HG02973 (cell line): ENCODE measurements around the gene IL17REL.

Experiments
- ATAC-seq: cut with Tn5 transposase; IDR thresholded peaks from one replicate; pipeline ENCODE4 v1.9.1; 2021; ENCODE audit warnings: moderate library complexity; ENCODE audit not compliant: unreplicated experiment

IL17REL gene

DNA sequence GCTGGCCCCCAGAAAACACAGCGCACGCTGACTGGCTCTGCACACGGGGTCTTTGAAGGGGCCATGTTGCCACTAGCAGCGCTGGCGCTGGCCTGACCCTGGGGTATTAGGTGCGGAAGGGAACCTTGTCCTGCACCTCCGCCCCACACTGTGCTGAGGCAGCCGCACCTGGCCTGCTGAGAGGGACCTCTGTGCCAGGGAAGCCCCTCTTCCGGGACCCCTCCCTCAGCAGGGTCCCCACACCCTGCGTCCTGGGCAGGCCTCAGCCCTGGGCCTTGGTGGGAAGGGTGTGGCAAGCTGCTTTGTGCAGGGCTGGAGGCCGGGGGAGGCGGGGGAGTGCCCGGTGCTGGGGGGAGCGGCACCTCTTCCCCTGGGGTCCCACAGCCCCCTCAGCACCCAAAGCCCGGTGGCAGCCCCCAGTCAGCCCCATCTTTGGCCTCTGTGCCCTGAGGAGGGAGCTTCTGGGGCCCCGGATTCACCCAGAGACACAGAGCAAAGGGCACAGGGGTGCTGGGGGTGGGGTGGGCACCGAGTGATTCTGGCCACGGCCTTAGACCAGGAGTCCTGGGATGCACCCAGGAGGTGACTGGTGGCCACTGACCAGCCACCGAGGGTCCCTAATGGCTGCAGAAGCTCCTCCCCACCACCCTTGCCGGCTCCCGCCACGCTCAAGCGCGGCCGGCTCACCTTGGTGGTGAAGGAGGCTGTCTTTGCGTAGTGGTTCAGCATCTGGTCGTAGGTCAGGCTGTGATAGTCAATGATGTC lies 34.1 kb upstream of the IL17REL start:
- no peak for ATAC-seq

- ATAC-seq, result no peak
Measured at GRCh38 chr22:50046019-50046415, 33.5 kb upstream of the IL17REL start.

DNA sequence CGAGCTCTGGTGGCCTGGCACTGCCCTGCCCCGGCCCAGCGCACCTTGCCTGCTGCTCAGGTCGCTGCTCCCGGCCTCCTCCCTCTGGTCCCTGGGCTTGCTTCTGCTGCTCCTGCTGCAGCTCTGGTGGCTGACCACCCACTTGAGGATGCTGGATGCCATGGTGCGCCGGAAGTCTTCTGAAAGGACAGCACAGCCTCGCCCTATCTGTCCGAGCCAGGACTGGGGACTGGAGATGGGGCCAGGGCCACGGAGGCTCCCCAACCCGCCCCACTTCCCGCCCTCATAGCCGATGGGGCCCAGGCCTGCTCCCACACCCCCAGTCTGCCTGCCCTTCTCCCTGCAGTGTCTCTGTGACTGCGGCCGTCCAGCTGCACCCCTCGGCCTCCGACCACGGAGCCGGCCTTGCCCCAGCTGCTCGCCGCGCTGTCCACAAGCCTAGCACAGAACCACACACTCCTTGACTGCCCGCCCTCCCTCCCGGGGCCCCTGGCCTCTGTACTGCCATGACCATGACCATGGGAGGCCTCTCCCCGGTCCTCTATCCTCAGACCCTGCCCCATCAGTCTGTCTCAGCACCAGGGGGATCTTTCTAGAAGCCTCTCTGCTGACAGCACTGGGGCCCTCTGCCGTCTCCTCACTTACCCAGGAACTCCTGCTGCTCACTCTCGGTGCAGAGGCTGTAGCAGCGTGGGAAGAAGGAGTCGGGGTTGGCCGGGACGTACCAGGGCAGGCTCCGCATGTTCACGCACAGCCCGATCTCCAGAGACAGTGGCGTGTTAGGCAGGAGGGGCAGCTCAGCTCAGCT lies 32.9 kb upstream of the IL17REL start:
- no peak for ATAC-seq

GRCh38 chr22:50044485-50045118 lies 32.0 kb upstream of the IL17REL start:
- ATAC-seq, result no peak

- ATAC-seq, result no peak
Measured at GRCh38 chr22:50041361-50042065, 28.9 kb upstream of the IL17REL start.

GRCh38 chr22:50040717-50041116 lies 28.2 kb upstream of the IL17REL start:
- ATAC-seq, result no peak

GRCh38 chr22:50039669-50040443 lies 27.3 kb upstream of the IL17REL start:
- ATAC-seq, result no peak

GRCh38 chr22:50035976-50036724 lies 23.6 kb upstream of the IL17REL start:
- ATAC-seq, result no peak

DNA sequence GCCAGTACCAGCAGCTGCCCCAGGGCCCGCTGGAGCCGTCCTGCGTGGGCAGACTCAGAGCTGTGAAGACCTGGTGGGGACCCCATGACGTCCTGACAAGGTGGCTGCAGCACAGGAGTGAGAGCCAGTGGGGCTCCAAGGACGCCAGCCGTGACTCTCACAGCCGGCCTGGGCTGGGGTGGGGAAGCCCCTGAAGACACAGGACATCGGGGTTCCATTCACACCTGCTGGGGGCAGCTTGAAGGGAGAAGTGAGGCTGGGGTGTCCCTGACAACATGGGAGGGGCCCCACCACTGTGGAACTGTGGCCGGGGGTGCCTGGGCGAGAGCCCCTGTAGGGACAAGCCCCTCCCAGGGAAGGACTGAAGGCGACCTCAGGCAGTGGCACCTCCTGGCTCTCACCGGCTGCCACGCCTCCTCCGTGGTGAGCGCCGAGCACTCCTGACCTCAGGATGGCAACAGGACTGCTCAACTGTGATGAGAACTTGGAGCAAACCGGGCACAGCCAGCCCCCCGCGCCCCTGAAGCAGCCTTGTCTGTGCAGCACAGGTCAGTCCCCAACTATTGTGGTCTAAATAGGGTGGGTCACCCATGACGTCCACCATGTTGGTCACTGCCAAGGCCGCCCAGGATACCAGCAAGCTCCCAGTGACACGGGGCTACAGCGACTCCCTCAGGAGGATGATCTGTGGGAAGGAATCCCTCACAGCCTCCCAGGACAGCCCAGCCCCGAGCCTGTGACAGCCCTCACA lies 22.7 kb upstream of the IL17REL start:
- no peak for ATAC-seq

- no peak for ATAC-seq
Measured at GRCh38 chr22:50034126-50035081, 21.8 kb upstream of the IL17REL start.

DNA sequence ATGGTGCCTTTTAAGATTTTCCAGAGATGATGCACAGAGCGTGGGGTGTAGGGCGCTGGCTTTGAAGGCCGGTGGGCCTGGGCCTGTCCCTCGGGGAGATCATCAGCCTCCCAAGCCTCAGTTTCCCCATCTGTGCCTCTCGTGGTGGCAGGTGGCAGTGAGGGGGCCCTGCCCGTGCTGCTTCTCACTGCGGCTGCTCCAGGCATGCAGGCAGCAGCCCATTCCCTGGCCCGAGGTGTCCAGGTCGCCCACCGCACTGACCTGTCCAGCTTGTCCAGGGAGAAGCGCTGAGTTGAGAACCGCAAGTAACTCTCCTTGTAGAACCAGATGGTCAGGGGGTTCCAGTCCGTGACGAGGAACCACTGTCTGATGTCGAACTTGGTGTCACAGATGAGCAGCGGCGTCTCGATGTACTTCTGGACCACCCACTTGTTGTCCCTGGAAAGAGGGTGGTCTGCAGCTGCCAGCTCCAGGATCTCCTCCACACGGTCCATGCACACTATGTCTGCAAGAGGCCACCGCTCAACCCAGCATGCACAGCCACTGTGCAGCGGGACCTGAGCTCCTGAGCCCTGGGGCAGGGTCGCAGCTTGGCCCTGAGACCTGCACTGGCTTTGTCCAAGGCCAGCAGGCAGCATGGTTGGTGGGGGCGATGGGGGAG lies 20.5 kb upstream of the IL17REL start:
- ATAC-seq, result no peak

GRCh38 chr22:50032109-50032871 lies 19.7 kb upstream of the IL17REL start:
- ATAC-seq, result no peak

DNA sequence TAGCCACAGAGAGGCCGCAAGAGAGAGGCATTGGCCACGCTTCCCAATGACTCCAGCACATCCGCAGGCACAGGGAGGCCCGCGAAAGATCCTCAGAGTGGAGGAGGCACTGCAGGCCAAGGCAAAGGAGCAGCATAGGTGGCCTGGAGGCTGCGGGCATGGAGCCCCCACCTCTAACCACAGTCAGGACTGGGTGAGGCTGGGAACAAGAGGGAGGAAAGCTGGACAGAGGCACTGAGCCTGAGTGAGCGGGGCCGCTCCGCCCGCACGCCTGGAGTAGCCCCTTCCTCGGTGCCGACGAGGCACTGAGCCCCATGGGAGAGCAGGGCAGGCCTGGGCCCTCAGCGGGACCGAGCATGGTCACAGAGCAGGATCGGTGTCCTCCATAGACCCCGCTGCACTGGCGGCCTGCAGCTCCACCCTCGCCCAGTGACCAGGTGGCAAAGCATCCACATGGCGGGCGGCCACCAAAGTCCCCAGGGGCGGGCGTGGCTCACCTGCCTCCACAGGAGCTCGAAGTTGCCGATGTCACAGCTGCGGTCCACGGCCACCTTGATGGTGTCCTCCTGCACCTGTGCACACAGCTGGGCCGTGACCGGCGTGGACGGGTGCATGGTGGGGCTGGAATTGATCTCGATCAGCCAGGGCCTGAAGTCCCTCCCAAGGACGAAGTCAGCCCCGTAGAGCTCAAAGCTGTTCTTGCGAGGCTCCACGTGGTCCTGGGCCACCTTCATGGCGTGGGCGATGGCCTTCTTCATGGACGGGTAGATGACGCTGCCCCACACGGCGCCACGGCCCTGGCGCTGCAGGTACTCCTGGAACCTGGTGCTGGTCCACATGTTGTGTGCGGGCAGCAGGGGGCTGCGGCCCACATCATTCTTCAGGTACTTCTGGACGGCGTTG lies 18.9 kb upstream of the IL17REL start:
- no peak for ATAC-seq

- no peak for ATAC-seq
Measured at GRCh38 chr22:50030297-50031188, 18.0 kb upstream of the IL17REL start.
